Brain microvascular endothelial cell (primary cell): ENCODE results near the gene B4GALT2.

Source experiments
- DNase-seq: peaks from one replicate; pipeline ENCODE4 v3.0.0-alpha.2; 2020
- H3K27ac ChIP-seq: fragments of 250-450 bp; sonication (Bioruptor Pico); 2 replicates; pipeline ENCODE4 v1.5.1; 2020; ENCODE audit warnings: mild to moderate bottlenecking, moderate library complexity
- H3K27me3 ChIP-seq: fragments of 250-450 bp; sonication (Bioruptor Pico); replicated peaks from 2 replicates; pipeline ENCODE4 v1.5.1; 2020; ENCODE audit warnings: mild to moderate bottlenecking
- H3K36me3 ChIP-seq: fragments of 250-450 bp; sonication (Bioruptor Pico); replicated peaks from 2 replicates; pipeline ENCODE4 v1.5.1; 2020; ENCODE audit warnings: mild to moderate bottlenecking
- H3K4me3 ChIP-seq: 2 replicates; pipeline ENCODE4 v1.5.1; 2011; ENCODE audit warnings: low read depth, mild to moderate bottlenecking, control low read depth, low read length, moderate library complexity
- in situ Hi-C: cut with HindIII; loops from 2 replicates; pipeline ENCODE4 v1.10.0; 2017; ENCODE audit warnings: low sequenced_read_pairs, low pct_ligation_motif_present
- TF ChIP-seq, protein P1 (sequence below): IDR thresholded peaks from 2 replicates; pipeline ENCODE4 v1.5.1; 2011; ENCODE audit warnings: low read depth, mild to moderate bottlenecking, moderate library complexity, low read length, control low read depth, inconsistent platforms; ENCODE audit errors: missing control alignments

The B4GALT2 gene

GRCh38 chr1:43951021-43951985, 27.7 kb upstream of the B4GALT2 start:
- no peak overlapping the region for H3K27ac ChIP-seq
- no peak overlapping the region for H3K4me3 ChIP-seq
- TF ChIP-seq, protein P1, sequence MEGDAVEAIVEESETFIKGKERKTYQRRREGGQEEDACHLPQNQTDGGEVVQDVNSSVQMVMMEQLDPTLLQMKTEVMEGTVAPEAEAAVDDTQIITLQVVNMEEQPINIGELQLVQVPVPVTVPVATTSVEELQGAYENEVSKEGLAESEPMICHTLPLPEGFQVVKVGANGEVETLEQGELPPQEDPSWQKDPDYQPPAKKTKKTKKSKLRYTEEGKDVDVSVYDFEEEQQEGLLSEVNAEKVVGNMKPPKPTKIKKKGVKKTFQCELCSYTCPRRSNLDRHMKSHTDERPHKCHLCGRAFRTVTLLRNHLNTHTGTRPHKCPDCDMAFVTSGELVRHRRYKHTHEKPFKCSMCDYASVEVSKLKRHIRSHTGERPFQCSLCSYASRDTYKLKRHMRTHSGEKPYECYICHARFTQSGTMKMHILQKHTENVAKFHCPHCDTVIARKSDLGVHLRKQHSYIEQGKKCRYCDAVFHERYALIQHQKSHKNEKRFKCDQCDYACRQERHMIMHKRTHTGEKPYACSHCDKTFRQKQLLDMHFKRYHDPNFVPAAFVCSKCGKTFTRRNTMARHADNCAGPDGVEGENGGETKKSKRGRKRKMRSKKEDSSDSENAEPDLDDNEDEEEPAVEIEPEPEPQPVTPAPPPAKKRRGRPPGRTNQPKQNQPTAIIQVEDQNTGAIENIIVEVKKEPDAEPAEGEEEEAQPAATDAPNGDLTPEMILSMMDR, result no peak
- in situ Hi-C loops, result no loop called here
- H3K36me3 ChIP-seq, result peaks cover 8% of the 10 kb centered on the region
- no peaks in the 10 kb centered on the region for H3K27me3 ChIP-seq
- no peak for DNase-seq

- Histone ChIP-seq H3K27ac (no peak overlapping the region), H3K27me3 (no peaks in the 10 kb centered on the region), H3K4me3 (no peak overlapping the region), H3K36me3 (peaks cover 18% of the 10 kb centered on the region)
- no peak for DNase-seq
- TF ChIP-seq, protein P1, result no peak
- in situ Hi-C loops, result no loop called here
These were observed 26.2 kb upstream of the B4GALT2 start for GRCh38 chr1:43952731-43953346.

GRCh38 chr1:43953361-43953760, 25.6 kb upstream of the B4GALT2 start:
- in situ Hi-C loops, result no loop called here

DNA sequence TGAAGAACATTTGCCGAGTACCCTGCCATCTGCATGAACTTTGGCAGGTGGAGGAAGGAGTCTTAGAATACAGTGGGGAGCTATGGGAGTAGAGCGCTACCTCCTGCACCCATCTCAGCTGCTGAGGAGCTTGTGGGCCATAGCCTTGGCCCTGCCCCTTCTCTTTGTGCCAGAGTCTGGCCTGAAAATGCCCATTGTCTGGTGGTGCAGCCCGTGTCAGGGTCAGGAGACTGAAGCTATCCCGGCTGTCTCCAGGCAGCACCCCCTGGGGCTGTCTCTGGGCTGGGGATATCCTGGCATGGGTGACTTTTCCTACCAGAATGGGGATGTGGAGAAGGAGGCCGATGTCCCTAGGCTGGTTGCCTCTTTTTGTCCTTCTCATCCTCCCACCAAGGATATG, 25.0 kb upstream of the B4GALT2 start:
- no peak overlapping the region for H3K4me3 ChIP-seq
- TF ChIP-seq, protein P1, result no peak
- no peak for DNase-seq
- H3K27me3 ChIP-seq, result no peaks in the 10 kb centered on the region
- no peak overlapping the region for H3K27ac ChIP-seq
- in situ Hi-C loops, result no loop called here
- peaks cover 22% of the 10 kb centered on the region for H3K36me3 ChIP-seq

More at GRCh38 chr1:43953361-43953760, 25.6 kb upstream of the B4GALT2 start:
- Histone ChIP-seq H3K36me3 (peaks cover 18% of the 10 kb centered on the region), H3K27ac (no peak overlapping the region), H3K27me3 (no peaks in the 10 kb centered on the region), H3K4me3 (no peak overlapping the region)
- TF ChIP-seq, protein P1, result no peak
- no peak for DNase-seq

DNA sequence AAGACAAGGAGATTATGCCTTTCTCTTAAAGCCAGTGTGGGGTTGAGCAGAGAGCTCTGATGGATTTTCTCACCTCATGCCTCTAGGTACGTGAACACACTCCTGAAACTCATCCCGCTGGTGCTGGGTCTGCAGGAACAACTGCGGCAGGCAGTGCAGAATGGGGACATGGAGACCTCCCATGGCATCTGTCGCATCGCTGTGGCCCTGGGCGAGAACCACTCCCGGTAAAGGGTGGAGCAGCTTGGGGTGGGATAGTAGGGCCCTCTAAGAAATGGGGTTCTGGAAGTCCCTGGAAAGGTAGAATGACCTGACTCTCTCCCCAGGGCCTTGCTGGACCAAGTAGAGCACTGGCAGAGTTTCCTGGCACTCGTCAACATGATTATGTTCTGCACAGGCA, 22.8 kb upstream of the B4GALT2 start:
- Histone ChIP-seq H3K27ac (no peak overlapping the region), H3K36me3 (peaks cover 23% of the 10 kb centered on the region), H3K4me3 (no peak overlapping the region), H3K27me3 (no peaks in the 10 kb centered on the region)
- in situ Hi-C loops, result no loop called here
- TF ChIP-seq, protein P1, result no peak
- no peak for DNase-seq
